Measurements from ENCODE around the gene SCPEP1. TPM values are rescaled to one million over a fixed set of nuclear protein-coding genes. Genes with fewer than 3 reads are reported as not detected.

The SCPEP1 gene
- polyA plus RNA-seq, 1 of the 3 experiments (the other 2 are of a cell fraction), result 99.6 TPM

- Histone ChIP-seq H3K9ac (no peak overlapping the region), H3F3A (replicated peaks; ENCODE audit: insufficient read depth) (no peaks in the 10 kb centered on the region), H3K4me2 (no peak overlapping the region), H3K4me1 (ENCODE audit: control insufficient read depth in 1 of 2, insufficient read depth in 2 of 2, low read depth in 1 of 2, low read length in 1 of 2) (no peaks in the 10 kb centered on the region), H3K79me2 (ENCODE audit: insufficient read depth) (no peaks in the 10 kb centered on the region), H3K9me3 (peaks cover 4% of the 10 kb centered on the region; the same call in 1 of the 2 replicates), H3K36me3 (replicated peaks in 1 of 2; ENCODE audit: control insufficient read depth in 1 of 2, insufficient read depth in 2 of 2, low read length in 1 of 2) (no peaks in the 10 kb centered on the region), H3K4me3 (ENCODE audit: low read depth in 2 of 2, low read length in 1 of 2) (no peak overlapping the region), H4K20me1 (ENCODE audit: insufficient read depth) (no peaks in the 10 kb centered on the region), H3K27me3 (ENCODE audit: insufficient read depth) (no peaks in the 10 kb centered on the region), H3K27ac (ENCODE audit: low read depth in 2 of 2, low read length in 1 of 2) (no peak overlapping the region), H3K9me2 (no peaks in the 10 kb centered on the region), H2AFZ (ENCODE audit: low read depth) (no peak overlapping the region)
- DNase-seq, result no peak
- ChIA-PET CTCF (interaction anchor here (0.6 to 1.2 kb wide), 3 partner anchors 10 to 209 kb away, joined by 3 to 7 read pairs (median 4); no protein-coding TSS in a partner anchor), POLR2A (no interaction called here)
- TF ChIP-seq MXI1 (IDR thresholded peaks at IDR 0.05; ENCODE audit: low read depth, low read length) (no peak), YY1 (IDR thresholded peaks at IDR 0.05; ENCODE audit: low read depth) (no peak), TCF12 (IDR thresholded peaks at IDR 0.05) (no peak), EP300 (IDR thresholded peaks at IDR 0.05; ENCODE audit: borderline replicate concordance in 1 of 2, low read depth in 1 of 2, low read length in 1 of 2) (no peak), FOXJ3 (CRISPR knock-in tag; IDR thresholded peaks at IDR 0.05) (no peak), GATA2 (CRISPR knock-in tag; IDR thresholded peaks at IDR 0.05) (no peak)
- TF ChIP-seq, protein P1, sequence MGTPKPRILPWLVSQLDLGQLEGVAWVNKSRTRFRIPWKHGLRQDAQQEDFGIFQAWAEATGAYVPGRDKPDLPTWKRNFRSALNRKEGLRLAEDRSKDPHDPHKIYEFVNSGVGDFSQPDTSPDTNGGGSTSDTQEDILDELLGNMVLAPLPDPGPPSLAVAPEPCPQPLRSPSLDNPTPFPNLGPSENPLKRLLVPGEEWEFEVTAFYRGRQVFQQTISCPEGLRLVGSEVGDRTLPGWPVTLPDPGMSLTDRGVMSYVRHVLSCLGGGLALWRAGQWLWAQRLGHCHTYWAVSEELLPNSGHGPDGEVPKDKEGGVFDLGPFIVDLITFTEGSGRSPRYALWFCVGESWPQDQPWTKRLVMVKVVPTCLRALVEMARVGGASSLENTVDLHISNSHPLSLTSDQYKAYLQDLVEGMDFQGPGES (IDR thresholded peaks at IDR 0.05; ENCODE audit: low read depth, low read length), result no peak
- TF ChIP-seq, protein P2, sequence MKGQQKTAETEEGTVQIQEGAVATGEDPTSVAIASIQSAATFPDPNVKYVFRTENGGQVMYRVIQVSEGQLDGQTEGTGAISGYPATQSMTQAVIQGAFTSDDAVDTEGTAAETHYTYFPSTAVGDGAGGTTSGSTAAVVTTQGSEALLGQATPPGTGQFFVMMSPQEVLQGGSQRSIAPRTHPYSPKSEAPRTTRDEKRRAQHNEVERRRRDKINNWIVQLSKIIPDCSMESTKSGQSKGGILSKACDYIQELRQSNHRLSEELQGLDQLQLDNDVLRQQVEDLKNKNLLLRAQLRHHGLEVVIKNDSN (IDR thresholded peaks at IDR 0.05; ENCODE audit: borderline replicate concordance, low read depth), result no peak
- WGBS (ENCODE audit: low lambda C conversion rate), result 6% methylated on average over 1 of the region's 1 CpG
Measured at GRCh38 chr17:57027852-57028251, 49.9 kb downstream of the SCPEP1 start.

- Histone ChIP-seq H3K27me3 (ENCODE audit: insufficient read depth) (peaks cover 5% of the 10 kb centered on the region), H3F3A (replicated peaks; ENCODE audit: insufficient read depth) (no peaks in the 10 kb centered on the region), H3K9me3 (no peaks in the 10 kb centered on the region), H3K9me2 (no peaks in the 10 kb centered on the region), H3K4me1 (ENCODE audit: control insufficient read depth in 1 of 2, insufficient read depth in 2 of 2, low read depth in 1 of 2, low read length in 1 of 2) (no peaks in the 10 kb centered on the region), H4K20me1 (ENCODE audit: insufficient read depth) (no peaks in the 10 kb centered on the region), H3K27ac (ENCODE audit: low read depth in 2 of 2, low read length in 1 of 2) (no peak overlapping the region), H3K9ac (no peak overlapping the region), H3K4me3 (ENCODE audit: low read depth in 2 of 2, low read length in 1 of 2) (no peak overlapping the region), H2AFZ (ENCODE audit: low read depth) (no peak overlapping the region), H3K79me2 (ENCODE audit: insufficient read depth) (no peaks in the 10 kb centered on the region), H3K4me2 (no peak overlapping the region), H3K36me3 (replicated peaks in 1 of 2; ENCODE audit: control insufficient read depth in 1 of 2, insufficient read depth in 2 of 2, low read length in 1 of 2) (no peaks in the 10 kb centered on the region)
- WGBS (ENCODE audit: low lambda C conversion rate), result 59% methylated on average over 8 of the region's 8 CpGs
- no peak for TF ChIP-seq SMC3 (IDR thresholded peaks at IDR 0.05; ENCODE audit: low read depth, low read length)
- TF ChIP-seq NRF1 (IDR thresholded peaks at IDR 0.05; ENCODE audit: low read depth, low read length), result no peak
- no peak for TF ChIP-seq ZBTB33 (IDR thresholded peaks at IDR 0.05; ENCODE audit: borderline replicate concordance, low read depth)
- TF ChIP-seq MEF2A (IDR thresholded peaks at IDR 0.05; ENCODE audit: borderline replicate concordance, low read depth), result no peak
- no peak for TF ChIP-seq MAX (IDR thresholded peaks at IDR 0.05; ENCODE audit: low read depth)
- TF ChIP-seq TCF12 (IDR thresholded peaks at IDR 0.05), result no peak
- no peak for TF ChIP-seq RFX5 (IDR thresholded peaks at IDR 0.05; ENCODE audit: low read length)
- TF ChIP-seq CHD2 (IDR thresholded peaks at IDR 0.05; ENCODE audit: low read length, partially characterized antibody), result no peak
- no peak for TF ChIP-seq EP300 (IDR thresholded peaks at IDR 0.05; ENCODE audit: borderline replicate concordance in 1 of 2, low read depth in 1 of 2, low read length in 1 of 2)
- TF ChIP-seq, protein P1 (IDR thresholded peaks at IDR 0.05; ENCODE audit: low read depth, low read length), result no peak
- TF ChIP-seq TAF1 (IDR thresholded peaks at IDR 0.05; ENCODE audit: borderline replicate concordance, low read depth, low read length), result no peak
- TF ChIP-seq, protein P2 (IDR thresholded peaks at IDR 0.05; ENCODE audit: borderline replicate concordance, low read depth), result no peak
- TF ChIP-seq, protein P3, sequence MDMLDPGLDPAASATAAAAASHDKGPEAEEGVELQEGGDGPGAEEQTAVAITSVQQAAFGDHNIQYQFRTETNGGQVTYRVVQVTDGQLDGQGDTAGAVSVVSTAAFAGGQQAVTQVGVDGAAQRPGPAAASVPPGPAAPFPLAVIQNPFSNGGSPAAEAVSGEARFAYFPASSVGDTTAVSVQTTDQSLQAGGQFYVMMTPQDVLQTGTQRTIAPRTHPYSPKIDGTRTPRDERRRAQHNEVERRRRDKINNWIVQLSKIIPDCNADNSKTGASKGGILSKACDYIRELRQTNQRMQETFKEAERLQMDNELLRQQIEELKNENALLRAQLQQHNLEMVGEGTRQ (IDR thresholded peaks at IDR 0.05; ENCODE audit: borderline replicate concordance, low read depth, low read length), result no peak
- ChIA-PET CTCF (interaction anchor here (0.6 kb wide), 1 partner anchor 22 kb away, joined by 3 read pairs; no protein-coding TSS in a partner anchor), POLR2A (no interaction called here)
- no peak for DNase-seq
Measured at GRCh38 chr17:57032343-57032742, 54.4 kb downstream of the SCPEP1 start.
